SJCRH30 (cell line): ENCODE data around the gene MAN2A1. TPM values are rescaled to one million over a fixed set of nuclear protein-coding genes. Genes with fewer than 3 reads are reported as not detected.

Experiments
- DNase-seq, 2 experiments: peaks; one replicate each; pipeline ENCODE4 v3.0.0-alpha.2; 2015 to 2020
- H3K27ac ChIP-seq: fragments of 250-450 bp; sonication (Bioruptor Pico); 2 replicates; pipeline ENCODE4 v1.5.1; 2020; ENCODE audit warnings: mild to moderate bottlenecking, moderate library complexity
- H3K27me3 ChIP-seq: fragments of 250-450 bp; sonication (Bioruptor Pico); 2 replicates; pipeline ENCODE4 v1.5.1; 2020; ENCODE audit warnings: mild to moderate bottlenecking, moderate library complexity
- H3K36me3 ChIP-seq: fragments of 250-450 bp; sonication (Bioruptor Pico); 2 replicates; pipeline ENCODE4 v1.5.1; 2020; ENCODE audit warnings: mild to moderate bottlenecking, moderate library complexity
- H3K4me1 ChIP-seq: fragments of 250-450 bp; sonication (Bioruptor Pico); 2 replicates; pipeline ENCODE4 v1.5.1; 2020; ENCODE audit warnings: mild to moderate bottlenecking, moderate library complexity
- H3K4me3 ChIP-seq: fragments of 250-450 bp; sonication (Bioruptor Pico); 2 replicates; pipeline ENCODE4 v1.5.1; 2020; ENCODE audit warnings: mild to moderate bottlenecking, moderate library complexity
- H3K9me3 ChIP-seq: fragments of 250-450 bp; sonication (Bioruptor Pico); replicated peaks from 2 replicates; pipeline ENCODE4 v1.5.1; 2020; ENCODE audit warnings: mild to moderate bottlenecking, moderate library complexity
- total RNA-seq: library from RNA; depleted of rRNA; stranded (reverse); fragments of >200 nt; shearing (Covaris generic); gene quantifications from 2 replicates; pipeline ENCODE4 v1.2.3, GENCODE V29; 2014

Gene MAN2A1
- total RNA-seq, 1 experiment from 2014 or later = 45.8 TPM

GRCh38 chr5:109707531-109707930, 17.8 kb downstream of the MAN2A1 start:
- Histone ChIP-seq H3K4me1 (no peaks in the 10 kb centered on the region), H3K4me3 (no peak overlapping the region), H3K36me3 (peaks cover 5% of the 10 kb centered on the region; the same call in 1 of the 2 replicates), H3K27ac (no peak overlapping the region), H3K27me3 (no peaks in the 10 kb centered on the region), H3K9me3 (no peaks in the 10 kb centered on the region)
- DNase-seq = no peak

DNA sequence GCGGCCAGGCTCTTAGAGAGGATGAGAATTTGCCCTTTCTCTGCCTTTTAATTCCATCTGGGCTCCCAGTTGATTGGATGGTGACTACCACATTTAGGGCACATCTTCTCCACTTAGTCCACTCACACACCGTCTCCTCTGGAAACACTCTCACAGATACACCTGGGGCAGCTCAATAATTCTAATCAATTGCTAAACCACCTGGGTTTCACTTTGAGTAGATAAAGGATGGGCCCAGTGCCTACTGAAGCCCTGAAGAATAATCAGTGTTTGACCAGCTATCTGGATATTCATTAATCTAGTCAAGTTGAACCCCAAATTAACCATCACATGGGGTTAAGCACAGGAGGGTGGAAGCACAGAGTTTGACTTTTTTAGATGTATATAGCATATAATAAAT, 19.1 kb downstream of the MAN2A1 start:
- no peak overlapping the region for H3K27ac ChIP-seq
- H3K4me1 ChIP-seq = peaks cover 9% of the 10 kb centered on the region
- H3K27me3 ChIP-seq = no peaks in the 10 kb centered on the region
- H3K4me3 ChIP-seq = no peak overlapping the region
- H3K9me3 ChIP-seq = no peaks in the 10 kb centered on the region
- H3K36me3 ChIP-seq = peaks cover 2% of the 10 kb centered on the region; the same call in 1 of the 2 replicates
- no peak for DNase-seq

DNA sequence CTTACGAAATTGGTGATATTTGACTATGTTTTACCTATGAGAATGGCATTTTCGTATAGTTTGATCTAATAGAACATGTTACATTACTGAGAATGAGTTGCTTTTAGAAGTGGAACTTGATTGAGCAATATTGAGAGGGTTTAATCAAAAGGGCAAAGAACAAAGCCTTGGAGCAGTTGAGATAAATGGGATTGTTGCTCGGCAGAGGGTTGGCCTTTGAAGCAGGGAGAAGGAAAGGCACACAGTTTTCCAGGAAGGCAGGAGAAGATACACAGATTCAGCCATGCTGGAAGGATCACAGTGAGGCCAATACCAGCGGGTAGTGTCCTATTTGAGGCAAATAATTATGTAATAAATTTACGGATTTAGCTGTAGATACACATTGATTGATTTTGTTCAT, 19.5 kb downstream of the MAN2A1 start:
- Histone ChIP-seq H3K4me1 (peaks cover 9% of the 10 kb centered on the region), H3K27ac (no peak overlapping the region), H3K4me3 (no peak overlapping the region), H3K9me3 (no peaks in the 10 kb centered on the region), H3K36me3 (peaks cover 2% of the 10 kb centered on the region; the same call in 1 of the 2 replicates), H3K27me3 (no peaks in the 10 kb centered on the region)
- no peak for DNase-seq

DNA sequence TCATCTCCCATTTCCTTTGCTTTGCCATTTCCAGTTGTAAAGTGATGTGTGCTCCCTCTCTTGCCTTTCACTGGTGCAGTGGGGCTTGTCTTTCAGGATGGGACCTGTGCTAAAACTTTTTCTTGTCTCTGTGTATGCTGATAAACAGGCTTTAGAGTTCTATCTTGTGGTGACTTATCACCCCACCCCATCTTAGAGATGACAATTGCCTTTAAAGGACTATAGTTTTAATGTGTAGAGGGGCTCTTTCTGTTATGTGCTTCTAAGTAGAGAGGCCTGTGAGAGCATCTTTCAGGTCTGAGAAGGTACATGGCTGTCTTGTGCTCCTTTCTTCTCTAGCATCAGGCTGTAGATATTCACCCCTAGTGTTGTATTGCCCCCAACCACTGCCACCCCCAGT, 21.9 kb downstream of the MAN2A1 start:
- Histone ChIP-seq H3K9me3 (no peaks in the 10 kb centered on the region), H3K36me3 (peaks cover 15% of the 10 kb centered on the region), H3K4me3 (no peak overlapping the region), H3K4me1 (peaks cover 9% of the 10 kb centered on the region), H3K27me3 (no peaks in the 10 kb centered on the region), H3K27ac (no peak overlapping the region)
- no peak for DNase-seq

DNA sequence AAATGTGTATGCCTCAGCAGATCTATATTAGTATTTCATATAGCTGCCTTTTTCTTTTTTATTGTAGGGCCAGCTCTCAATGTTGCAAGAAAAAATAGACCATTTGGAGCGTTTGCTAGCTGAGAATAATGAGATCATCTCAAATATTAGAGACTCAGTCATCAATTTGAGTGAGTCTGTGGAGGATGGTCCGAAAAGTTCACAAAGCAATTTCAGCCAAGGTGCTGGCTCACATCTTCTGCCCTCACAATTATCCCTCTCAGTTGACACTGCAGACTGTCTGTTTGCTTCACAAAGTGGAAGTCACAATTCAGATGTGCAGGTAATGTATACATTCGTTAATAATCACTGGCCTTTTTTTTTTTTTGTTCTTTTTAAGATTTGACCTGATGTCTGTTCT, 23.7 kb downstream of the MAN2A1 start:
- no peaks in the 10 kb centered on the region for H3K9me3 ChIP-seq
- peaks cover 9% of the 10 kb centered on the region for H3K4me1 ChIP-seq
- peaks cover 21% of the 10 kb centered on the region for H3K36me3 ChIP-seq
- H3K27me3 ChIP-seq = no peaks in the 10 kb centered on the region
- no peak overlapping the region for H3K27ac ChIP-seq
- no peak overlapping the region for H3K4me3 ChIP-seq
- no peak for DNase-seq

DNA sequence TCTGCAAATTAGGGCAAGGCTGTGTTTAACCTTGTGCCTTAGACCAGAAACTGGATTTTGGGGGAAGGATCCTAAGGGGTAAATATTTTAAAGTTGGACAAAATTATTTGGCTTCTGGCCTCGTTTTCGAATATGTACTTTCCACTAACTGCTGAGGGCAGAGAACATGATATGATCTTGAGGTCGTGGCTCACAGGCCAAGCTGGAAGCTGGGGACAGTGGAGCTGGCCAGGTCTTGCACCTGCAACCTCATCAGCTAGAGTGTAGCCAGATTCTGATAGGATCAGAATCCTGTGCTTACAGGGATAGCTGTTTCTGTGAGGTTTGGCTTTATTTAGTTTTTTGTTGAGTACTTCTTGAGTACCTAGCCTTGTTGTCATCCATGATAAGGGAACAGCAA, 24.9 kb downstream of the MAN2A1 start:
- peaks cover 21% of the 10 kb centered on the region for H3K36me3 ChIP-seq
- no peak overlapping the region for H3K27ac ChIP-seq
- no peak for DNase-seq
- H3K27me3 ChIP-seq = no peaks in the 10 kb centered on the region
- H3K9me3 ChIP-seq = no peaks in the 10 kb centered on the region
- H3K4me1 ChIP-seq = peaks cover 9% of the 10 kb centered on the region
- no peak overlapping the region for H3K4me3 ChIP-seq

- Histone ChIP-seq H3K4me1 (peaks cover 3% of the 10 kb centered on the region), H3K36me3 (peaks cover 25% of the 10 kb centered on the region)
Observed at GRCh38 chr5:109718216-109718615, 28.5 kb downstream of the MAN2A1 start.

DNA sequence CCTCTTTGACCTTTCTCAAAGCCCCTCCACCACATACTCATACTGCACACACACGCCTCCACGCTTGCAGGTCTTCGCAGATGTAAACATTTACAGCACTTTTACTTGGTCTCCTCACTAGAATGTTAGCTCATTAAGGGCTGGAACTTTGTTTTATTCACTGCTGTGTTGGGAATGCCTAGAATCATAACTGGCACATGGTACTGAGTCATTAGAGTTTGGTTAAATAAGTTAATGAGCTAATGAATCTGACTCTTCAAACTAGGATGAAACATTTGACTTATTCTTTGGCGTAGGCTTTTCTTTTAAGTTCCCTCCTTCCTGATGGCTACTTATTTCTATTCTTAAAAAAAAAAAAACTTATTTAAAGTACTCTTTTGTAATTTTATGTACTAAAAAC, 28.9 kb downstream of the MAN2A1 start:
- Histone ChIP-seq H3K4me3 (no peak overlapping the region), H3K36me3 (peaks cover 25% of the 10 kb centered on the region), H3K27ac (no peak overlapping the region), H3K27me3 (no peaks in the 10 kb centered on the region), H3K9me3 (no peaks in the 10 kb centered on the region), H3K4me1 (no peaks in the 10 kb centered on the region; the same call in 1 of the 2 replicates)
- no peak for DNase-seq

More at GRCh38 chr5:109718216-109718615, 28.5 kb downstream of the MAN2A1 start:
- no peak overlapping the region for H3K4me3 ChIP-seq
- H3K27me3 ChIP-seq = no peaks in the 10 kb centered on the region
- H3K9me3 ChIP-seq = no peaks in the 10 kb centered on the region
- no peak for DNase-seq
- no peak overlapping the region for H3K27ac ChIP-seq

DNA sequence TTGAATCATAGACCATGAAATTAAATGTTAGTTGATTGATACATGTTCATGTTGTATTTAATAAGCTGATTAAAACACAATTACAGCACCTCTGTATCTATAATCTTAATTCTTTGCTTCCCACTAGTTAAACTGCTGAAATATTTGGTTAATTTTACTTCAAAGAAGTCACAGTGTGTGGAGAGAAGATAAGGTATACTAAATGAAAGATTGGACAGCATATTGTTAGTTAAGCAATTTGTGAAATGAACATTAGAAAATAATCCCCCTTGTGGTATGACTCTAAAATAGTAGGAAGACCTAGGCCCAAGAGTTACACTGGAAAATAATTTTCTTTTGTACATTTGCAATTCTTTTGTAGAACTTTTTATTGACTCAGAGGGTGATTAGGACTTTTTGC, 30.3 kb downstream of the MAN2A1 start:
- Histone ChIP-seq H3K27me3 (no peaks in the 10 kb centered on the region), H3K36me3 (peaks cover 23% of the 10 kb centered on the region), H3K4me3 (no peak overlapping the region), H3K27ac (no peak overlapping the region), H3K4me1 (no peaks in the 10 kb centered on the region), H3K9me3 (no peaks in the 10 kb centered on the region)
- DNase-seq = no peak

DNA sequence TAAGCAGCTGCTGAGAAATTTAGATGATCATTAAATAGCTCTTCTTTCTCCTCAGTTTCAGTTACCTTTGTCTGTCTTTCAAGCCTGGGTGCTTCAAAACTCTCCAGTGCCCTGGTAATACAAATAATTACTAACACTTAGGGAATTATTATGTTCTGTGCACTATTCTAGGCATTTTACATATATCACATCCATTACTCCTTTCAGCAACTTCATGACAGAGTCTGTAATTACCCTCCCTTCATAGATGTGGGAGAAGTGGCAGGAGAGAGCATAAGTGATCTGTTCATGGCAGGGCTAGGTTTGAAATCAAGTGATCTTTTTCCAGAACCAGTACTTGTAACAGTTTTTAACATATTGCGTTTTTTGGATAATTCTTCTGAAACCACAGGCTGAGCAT, 32.0 kb downstream of the MAN2A1 start:
- Histone ChIP-seq H3K36me3 (peaks cover 10% of the 10 kb centered on the region), H3K4me3 (no peak overlapping the region), H3K27ac (no peak overlapping the region), H3K4me1 (no peaks in the 10 kb centered on the region), H3K9me3 (no peaks in the 10 kb centered on the region), H3K27me3 (no peaks in the 10 kb centered on the region)
- no peak for DNase-seq

- DNase-seq = no peak
- no peak overlapping the region for H3K27ac ChIP-seq
- H3K36me3 ChIP-seq = peaks cover 4% of the 10 kb centered on the region
- H3K4me3 ChIP-seq = no peak overlapping the region
- H3K27me3 ChIP-seq = no peaks in the 10 kb centered on the region
- H3K4me1 ChIP-seq = no peaks in the 10 kb centered on the region
- no peaks in the 10 kb centered on the region for H3K9me3 ChIP-seq
Observed at GRCh38 chr5:109723606-109724005, 33.9 kb downstream of the MAN2A1 start.

DNA sequence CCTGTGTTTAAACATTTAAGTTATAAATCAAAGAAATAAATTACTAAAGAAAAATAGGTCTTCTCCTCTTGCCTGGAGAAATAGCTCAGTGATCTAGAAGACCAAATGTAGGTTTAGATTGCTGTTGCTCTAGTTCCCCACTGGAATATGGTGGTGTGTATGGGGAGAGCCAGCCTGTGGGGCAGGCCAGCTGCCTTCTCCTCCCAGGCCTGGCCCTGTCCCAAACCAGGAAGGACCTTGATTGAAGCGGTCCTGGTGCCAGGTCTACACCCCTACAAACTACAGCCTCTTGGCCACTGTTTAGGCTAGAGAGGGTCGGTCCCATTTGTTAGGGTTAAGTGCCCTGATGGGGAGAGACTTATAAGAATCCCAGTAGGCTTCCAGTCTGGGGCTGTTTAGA, 35.4 kb downstream of the MAN2A1 start:
- H3K27me3 ChIP-seq = no peaks in the 10 kb centered on the region
- H3K27ac ChIP-seq = no peak overlapping the region
- no peaks in the 10 kb centered on the region for H3K4me1 ChIP-seq
- H3K36me3 ChIP-seq = peaks cover 4% of the 10 kb centered on the region; the same call in 1 of the 2 replicates
- H3K9me3 ChIP-seq = no peaks in the 10 kb centered on the region
- no peak for DNase-seq
- H3K4me3 ChIP-seq = no peak overlapping the region

GRCh38 chr5:109739741-109740728, 50.3 kb downstream of the MAN2A1 start:
- no peaks in the 10 kb centered on the region for H3K36me3 ChIP-seq
- peak in 1 of 2 experiments; percentile 11 for DNase-seq
- 0 out of 2 replicates have a peak, but pooled peaks cover 4% of the 10 kb centered on the region for H3K4me1 ChIP-seq
- no peak overlapping the region for H3K27ac ChIP-seq
- H3K9me3 ChIP-seq = no peaks in the 10 kb centered on the region
- H3K4me3 ChIP-seq = no peak overlapping the region
- no peaks in the 10 kb centered on the region for H3K27me3 ChIP-seq

DNA sequence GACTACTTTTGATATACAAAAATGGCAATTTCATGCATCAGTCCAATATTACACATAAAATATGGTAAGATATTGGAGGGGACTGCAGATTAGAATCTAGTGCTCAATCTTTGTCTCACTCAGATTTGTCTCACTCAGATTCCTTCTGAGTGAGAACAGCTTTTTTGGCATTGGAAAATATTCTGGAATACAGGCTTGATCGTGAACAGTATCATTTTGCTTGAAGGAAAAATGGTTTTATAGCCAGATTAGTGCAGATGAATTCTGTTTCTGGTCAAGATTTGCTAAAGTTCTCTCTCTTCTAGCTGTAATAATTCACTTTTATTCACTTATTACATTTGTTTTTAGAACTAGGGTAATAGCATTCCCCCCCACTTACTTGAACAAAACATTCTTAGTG, 51.2 kb downstream of the MAN2A1 start:
- H3K36me3 ChIP-seq = no peaks in the 10 kb centered on the region
- no peaks in the 10 kb centered on the region for H3K9me3 ChIP-seq
- no peaks in the 10 kb centered on the region for H3K27me3 ChIP-seq
- H3K27ac ChIP-seq = no peak overlapping the region
- no peak overlapping the region for H3K4me3 ChIP-seq
- no peak for DNase-seq
- 0 out of 2 replicates have a peak, but pooled peaks cover 4% of the 10 kb centered on the region for H3K4me1 ChIP-seq

- Histone ChIP-seq H3K4me1 (0 out of 2 replicates have a peak, but pooled peaks cover 4% of the 10 kb centered on the region), H3K9me3 (no peaks in the 10 kb centered on the region), H3K4me3 (no peak overlapping the region), H3K36me3 (no peaks in the 10 kb centered on the region), H3K27me3 (no peaks in the 10 kb centered on the region), H3K27ac (no peak overlapping the region)
- DNase-seq = no peak
Observed at GRCh38 chr5:109741390-109741789, 51.7 kb downstream of the MAN2A1 start.
